ENCODE measurements around the gene POU6F1.

- TF ChIP-seq CTCF (conservative IDR thresholded peaks at IDR 0.05; ENCODE audit: low read depth, low read length) (no peak), EZH2 (IDR thresholded peaks at IDR 0.05; ENCODE audit: low read length, unreplicated experiment) (no peak)
These were observed 34.0 kb downstream of the POU6F1 start for GRCh38 chr12:51183816-51184215.

Data from PC-3 (cell line).